ENCODE results near the gene SLC6A6.

SLC6A6 gene

GRCh38 chr3:14454639-14455310, 52.4 kb downstream of the SLC6A6 start:
- DNase-seq (ENCODE audit: low spot score), result no peak

- DNase-seq (ENCODE audit: low spot score), result no peak
Measured at GRCh38 chr3:14455571-14456317, 53.3 kb downstream of the SLC6A6 start.

GRCh38 chr3:14456794-14457193, 54.4 kb downstream of the SLC6A6 start:
- DNase-seq (ENCODE audit: low spot score), result no peak

GRCh38 chr3:14457481-14457880, 55.1 kb downstream of the SLC6A6 start:
- no peak for DNase-seq (ENCODE audit: low spot score)

- DNase-seq (ENCODE audit: low spot score), result no peak
Measured at GRCh38 chr3:14457999-14458398, 55.6 kb downstream of the SLC6A6 start.

GRCh38 chr3:14458434-14459275, 56.2 kb downstream of the SLC6A6 start:
- DNase-seq (ENCODE audit: low spot score), result no peak

- no peak for DNase-seq (ENCODE audit: low spot score)
Measured at GRCh38 chr3:14459384-14459783, 57.0 kb downstream of the SLC6A6 start.

GRCh38 chr3:14459787-14460186, 57.4 kb downstream of the SLC6A6 start:
- no peak for DNase-seq (ENCODE audit: low spot score)

GRCh38 chr3:14460342-14461005, 58.1 kb downstream of the SLC6A6 start:
- no peak for DNase-seq (ENCODE audit: low spot score)

GRCh38 chr3:14461006-14461747, 58.8 kb downstream of the SLC6A6 start:
- DNase-seq (ENCODE audit: low spot score), result no peak

GRCh38 chr3:14461748-14462324, 59.4 kb downstream of the SLC6A6 start:
- no peak for DNase-seq (ENCODE audit: low spot score)

- no peak for DNase-seq (ENCODE audit: low spot score)
Measured at GRCh38 chr3:14462738-14463137, 60.3 kb downstream of the SLC6A6 start.

GRCh38 chr3:14463330-14464140, 61.1 kb downstream of the SLC6A6 start:
- no peak for DNase-seq (ENCODE audit: low spot score)

- DNase-seq (ENCODE audit: low spot score), result no peak
Measured at GRCh38 chr3:14464141-14464465, 61.7 kb downstream of the SLC6A6 start.

- DNase-seq (ENCODE audit: low spot score), result no peak
Measured at GRCh38 chr3:14464521-14464920, 62.1 kb downstream of the SLC6A6 start.

GRCh38 chr3:14465425-14465824, 63.0 kb downstream of the SLC6A6 start:
- DNase-seq (ENCODE audit: low spot score), result no peak

GRCh38 chr3:14466179-14466903, 63.9 kb downstream of the SLC6A6 start:
- DNase-seq (ENCODE audit: low spot score), result no peak

- DNase-seq (ENCODE audit: low spot score), result peak; percentile 49
Measured at GRCh38 chr3:14467814-14468620, 65.6 kb downstream of the SLC6A6 start.

- DNase-seq (ENCODE audit: low spot score), result no peak
Measured at GRCh38 chr3:14468621-14468981, 66.2 kb downstream of the SLC6A6 start.
